ENCODE data around the gene FBXO36.

GRCh38 chr2:229888031-229888430 lies 34.3 kb upstream of the FBXO36 start:
- TF ChIP-seq CTCF (IDR thresholded peaks at IDR 0.05; ENCODE audit: insufficient read depth, low read depth, low read length) (no peak), EZH2 (IDR thresholded peaks at IDR 0.05; ENCODE audit: insufficient read depth, low read length) (no peak)
